ENCODE data around the gene TM7SF3.

TM7SF3 gene, protein sequence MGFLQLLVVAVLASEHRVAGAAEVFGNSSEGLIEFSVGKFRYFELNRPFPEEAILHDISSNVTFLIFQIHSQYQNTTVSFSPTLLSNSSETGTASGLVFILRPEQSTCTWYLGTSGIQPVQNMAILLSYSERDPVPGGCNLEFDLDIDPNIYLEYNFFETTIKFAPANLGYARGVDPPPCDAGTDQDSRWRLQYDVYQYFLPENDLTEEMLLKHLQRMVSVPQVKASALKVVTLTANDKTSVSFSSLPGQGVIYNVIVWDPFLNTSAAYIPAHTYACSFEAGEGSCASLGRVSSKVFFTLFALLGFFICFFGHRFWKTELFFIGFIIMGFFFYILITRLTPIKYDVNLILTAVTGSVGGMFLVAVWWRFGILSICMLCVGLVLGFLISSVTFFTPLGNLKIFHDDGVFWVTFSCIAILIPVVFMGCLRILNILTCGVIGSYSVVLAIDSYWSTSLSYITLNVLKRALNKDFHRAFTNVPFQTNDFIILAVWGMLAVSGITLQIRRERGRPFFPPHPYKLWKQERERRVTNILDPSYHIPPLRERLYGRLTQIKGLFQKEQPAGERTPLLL

DNA sequence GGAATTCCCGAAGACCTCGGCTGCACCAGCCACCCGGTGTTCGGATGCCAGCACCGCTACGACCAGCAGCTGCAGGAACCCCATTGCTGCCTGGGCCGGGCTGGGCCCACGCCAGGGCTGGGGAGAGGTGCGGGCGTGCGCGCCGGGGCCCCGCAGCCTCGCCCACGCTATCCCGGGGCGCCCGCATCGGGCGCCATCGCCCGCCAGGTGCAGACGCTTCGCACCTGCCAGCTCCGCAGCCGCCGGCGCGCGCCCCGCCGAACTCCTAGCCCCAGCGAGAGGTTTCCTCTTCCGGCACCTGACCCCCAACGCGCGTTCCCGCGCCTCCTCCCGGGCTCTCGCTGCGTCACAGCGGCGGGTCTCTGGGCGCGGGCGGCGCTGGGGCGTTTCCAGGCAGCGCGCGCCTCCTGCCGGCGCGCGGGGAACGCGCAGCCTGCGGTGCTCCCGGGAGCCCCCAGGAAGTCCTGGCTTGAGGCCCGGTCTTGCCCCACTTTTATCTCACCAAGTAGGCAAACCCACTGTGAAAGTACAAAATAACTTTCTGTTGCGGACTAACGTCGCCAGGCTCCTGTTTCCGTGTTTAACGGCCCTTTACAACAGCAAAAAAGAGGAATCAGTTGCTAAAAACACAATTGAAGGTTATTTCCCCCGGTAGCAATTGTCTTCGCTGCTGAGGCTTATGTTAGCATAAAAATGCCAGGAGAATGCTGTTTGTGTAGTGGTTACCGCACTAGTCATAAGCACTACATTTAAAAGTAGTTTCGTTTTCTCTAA, at the start of gene TM7SF3:
TSS of gene TM7SF3 (minus strand) at position 300 of the 774 bp plus-strand sequence. CDS start at position 84, 216 bp downstream.
- TF ChIP-seq, protein P1, sequence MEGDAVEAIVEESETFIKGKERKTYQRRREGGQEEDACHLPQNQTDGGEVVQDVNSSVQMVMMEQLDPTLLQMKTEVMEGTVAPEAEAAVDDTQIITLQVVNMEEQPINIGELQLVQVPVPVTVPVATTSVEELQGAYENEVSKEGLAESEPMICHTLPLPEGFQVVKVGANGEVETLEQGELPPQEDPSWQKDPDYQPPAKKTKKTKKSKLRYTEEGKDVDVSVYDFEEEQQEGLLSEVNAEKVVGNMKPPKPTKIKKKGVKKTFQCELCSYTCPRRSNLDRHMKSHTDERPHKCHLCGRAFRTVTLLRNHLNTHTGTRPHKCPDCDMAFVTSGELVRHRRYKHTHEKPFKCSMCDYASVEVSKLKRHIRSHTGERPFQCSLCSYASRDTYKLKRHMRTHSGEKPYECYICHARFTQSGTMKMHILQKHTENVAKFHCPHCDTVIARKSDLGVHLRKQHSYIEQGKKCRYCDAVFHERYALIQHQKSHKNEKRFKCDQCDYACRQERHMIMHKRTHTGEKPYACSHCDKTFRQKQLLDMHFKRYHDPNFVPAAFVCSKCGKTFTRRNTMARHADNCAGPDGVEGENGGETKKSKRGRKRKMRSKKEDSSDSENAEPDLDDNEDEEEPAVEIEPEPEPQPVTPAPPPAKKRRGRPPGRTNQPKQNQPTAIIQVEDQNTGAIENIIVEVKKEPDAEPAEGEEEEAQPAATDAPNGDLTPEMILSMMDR (IDR thresholded peaks at IDR 0.05), result peak; percentile 99

DNA sequence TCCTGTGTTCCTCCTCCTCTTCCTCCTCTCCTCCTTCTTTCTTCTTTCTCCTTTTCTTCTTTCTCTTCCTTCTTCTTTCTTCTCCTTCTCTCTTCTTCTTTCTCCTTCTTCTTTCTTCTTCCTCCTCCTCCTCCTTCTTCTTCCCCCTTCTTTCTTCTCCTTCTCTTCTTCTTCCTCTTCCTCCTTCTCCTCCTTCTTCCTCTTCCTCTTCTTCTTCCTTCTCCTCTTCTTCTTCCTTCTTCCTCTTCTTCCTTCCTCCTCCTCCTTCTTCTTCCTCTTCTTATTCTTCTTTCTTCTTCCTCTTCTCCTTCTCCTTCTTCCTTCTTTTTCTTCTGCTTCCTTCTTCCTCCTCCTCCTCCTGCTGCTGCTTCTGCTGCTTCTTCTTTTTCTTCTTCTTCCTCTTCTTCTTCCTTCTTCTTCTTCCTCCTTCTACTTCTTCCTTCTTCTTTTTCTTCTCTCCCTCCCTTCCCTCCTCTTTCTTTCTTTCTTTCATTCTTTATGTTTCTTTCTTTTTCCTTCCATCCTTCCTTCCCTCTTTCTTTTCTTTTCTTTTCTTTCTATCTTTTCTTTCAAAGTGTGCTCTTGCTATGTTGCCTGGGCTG, 49.2 kb upstream of the TM7SF3 start:
- TF ChIP-seq, protein P1 (IDR thresholded peaks at IDR 0.05), result no peak

DNA sequence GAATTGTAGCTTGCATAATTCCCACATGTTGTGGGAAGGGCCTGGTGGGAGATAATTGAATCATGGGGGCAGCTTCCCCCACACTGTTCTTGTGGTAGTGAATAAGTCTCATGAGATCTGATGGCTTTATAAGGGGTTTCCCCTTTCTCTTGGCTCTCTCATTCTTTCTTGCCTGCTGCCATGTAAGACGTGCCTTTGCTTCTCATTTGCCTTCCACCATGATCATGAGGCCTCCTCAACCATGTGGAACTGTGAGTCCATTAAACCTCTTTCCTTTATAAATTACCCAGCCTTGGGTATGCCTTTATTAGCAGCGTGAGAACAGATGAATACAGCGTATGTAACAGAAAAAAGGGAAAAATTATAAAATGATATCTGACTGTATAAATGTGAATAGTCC, 47.1 kb upstream of the TM7SF3 start:
- TF ChIP-seq, protein P1 (IDR thresholded peaks at IDR 0.05), result no peak

DNA sequence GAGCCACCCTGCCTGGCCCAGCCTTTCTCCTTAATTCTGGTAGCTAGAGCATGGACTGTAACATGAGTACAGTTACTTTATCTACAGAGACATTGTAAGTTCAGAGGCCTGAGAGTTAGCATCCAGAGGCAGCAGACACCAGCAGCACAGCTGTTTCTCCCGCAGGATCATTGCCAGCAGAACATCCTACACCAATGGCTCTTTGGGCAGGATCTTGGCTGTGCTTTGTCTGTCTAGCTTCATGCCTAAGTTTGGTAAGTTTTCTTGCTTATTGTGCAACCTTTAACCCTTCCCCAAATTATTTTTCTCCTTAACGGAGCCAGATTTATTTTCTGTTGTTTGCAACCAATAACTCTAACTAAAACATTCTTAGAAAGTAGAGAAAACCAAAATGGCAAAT, 46.6 kb upstream of the TM7SF3 start:
- TF ChIP-seq, protein P1 (IDR thresholded peaks at IDR 0.05), result no peak

DNA sequence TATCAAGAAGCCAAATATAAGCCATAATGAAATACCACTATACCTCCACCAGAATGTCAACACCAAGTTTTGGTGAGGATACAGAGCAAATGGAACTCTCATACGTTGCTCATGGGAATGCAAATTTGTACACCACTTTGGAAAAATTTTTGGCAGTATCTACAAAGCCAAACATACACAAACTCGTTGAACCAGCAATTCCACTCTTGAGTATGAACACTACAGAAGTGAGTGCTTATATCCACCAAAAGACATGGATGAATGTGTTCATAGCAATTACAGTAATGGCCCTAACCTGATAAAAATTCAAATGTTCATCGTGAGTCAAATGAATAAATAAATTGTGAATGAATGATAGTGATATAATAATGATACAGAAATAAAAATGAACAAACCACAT, 43.4 kb upstream of the TM7SF3 start:
- TF ChIP-seq, protein P1 (IDR thresholded peaks at IDR 0.05), result no peak

DNA sequence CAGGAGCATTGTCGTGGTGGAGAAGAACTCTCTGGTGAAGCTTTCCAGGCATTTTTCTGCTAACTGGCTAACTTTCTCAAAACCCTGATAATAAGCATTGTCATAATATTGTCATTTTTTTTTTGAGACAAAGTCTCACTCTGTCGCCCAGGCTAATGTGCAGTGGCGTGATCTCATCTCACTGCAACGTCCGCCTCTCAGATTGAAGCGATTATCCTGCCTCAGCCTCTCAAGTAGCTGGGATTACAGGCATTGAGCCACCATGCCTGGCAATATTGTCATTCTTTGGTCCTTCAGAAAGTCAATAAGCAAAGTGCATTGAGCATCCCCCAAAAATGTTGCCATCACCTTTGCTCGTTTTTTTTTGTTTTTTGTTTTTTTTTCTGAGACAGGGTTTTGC, 41.8 kb upstream of the TM7SF3 start:
- TF ChIP-seq, protein P1 (IDR thresholded peaks at IDR 0.05), result no peak

DNA sequence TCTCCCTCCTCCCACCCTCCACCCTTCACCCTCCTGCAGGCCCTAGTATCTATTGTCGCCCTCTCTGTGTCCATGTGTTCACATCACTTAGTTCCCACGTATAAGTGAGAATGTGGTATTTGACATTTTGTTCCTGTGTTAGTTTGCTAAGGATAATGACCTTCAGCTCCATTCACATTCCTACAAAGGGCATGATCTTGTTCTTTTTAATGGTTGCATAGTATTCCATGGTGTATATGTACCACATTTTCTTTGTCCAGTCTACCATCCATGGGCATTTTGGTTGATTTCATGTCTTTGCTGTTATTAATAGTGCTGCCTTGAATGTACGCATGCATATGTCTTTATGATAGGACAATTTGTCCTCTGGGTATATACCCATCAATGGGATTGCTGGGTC, 38.6 kb upstream of the TM7SF3 start:
- TF ChIP-seq, protein P1 (IDR thresholded peaks at IDR 0.05), result no peak

Measured in LNCAP (cell line).